ENCODE data around the gene RAB25.
A peak's percentile ranks its signal among the peaks of the same experiment; 100 is the strongest.
"Not testable (repeated sequence)": the region's sequence is repeated elsewhere in the genome, so short reads cannot be mapped to it uniquely, and the experiment has no call there.

Gene RAB25

DNA sequence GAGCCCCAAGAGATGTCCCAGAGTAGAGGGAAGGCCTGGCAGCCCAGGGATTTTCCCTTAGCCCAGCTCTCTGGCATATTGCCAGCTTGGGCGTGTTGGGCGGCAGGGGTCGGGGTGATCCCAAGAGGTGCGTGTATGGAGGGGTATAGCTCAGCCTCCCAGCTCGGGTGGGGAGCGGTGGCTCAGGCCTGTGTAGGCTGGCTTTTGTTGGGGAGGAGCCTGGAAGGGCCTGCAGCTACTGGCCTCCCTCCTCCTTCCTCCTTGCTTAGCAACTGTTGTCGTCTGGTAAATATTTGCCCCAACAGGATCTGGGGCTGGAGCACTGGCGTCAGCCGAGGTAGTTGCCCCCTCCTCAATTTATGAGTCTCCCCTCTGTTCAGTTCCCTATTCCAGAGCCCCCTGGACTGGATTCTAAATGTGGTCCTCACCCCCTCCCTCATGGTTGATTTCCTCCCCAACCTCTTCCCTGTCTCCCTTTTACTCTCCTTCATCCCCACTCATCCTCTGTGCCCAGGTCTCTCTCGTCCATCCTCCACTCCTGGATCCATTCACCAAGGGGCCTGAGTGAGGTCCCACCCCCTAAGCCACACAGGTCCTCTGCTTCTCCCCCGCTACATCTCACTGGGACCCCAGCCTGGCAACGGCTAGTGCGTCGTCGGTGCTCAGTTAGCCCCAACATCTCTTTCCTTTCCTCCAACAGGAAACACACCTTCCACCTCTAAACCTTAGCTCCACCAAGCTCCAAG lies 43.3 kb downstream of the RAB25 start:
- DNase-seq = no peak

DNA sequence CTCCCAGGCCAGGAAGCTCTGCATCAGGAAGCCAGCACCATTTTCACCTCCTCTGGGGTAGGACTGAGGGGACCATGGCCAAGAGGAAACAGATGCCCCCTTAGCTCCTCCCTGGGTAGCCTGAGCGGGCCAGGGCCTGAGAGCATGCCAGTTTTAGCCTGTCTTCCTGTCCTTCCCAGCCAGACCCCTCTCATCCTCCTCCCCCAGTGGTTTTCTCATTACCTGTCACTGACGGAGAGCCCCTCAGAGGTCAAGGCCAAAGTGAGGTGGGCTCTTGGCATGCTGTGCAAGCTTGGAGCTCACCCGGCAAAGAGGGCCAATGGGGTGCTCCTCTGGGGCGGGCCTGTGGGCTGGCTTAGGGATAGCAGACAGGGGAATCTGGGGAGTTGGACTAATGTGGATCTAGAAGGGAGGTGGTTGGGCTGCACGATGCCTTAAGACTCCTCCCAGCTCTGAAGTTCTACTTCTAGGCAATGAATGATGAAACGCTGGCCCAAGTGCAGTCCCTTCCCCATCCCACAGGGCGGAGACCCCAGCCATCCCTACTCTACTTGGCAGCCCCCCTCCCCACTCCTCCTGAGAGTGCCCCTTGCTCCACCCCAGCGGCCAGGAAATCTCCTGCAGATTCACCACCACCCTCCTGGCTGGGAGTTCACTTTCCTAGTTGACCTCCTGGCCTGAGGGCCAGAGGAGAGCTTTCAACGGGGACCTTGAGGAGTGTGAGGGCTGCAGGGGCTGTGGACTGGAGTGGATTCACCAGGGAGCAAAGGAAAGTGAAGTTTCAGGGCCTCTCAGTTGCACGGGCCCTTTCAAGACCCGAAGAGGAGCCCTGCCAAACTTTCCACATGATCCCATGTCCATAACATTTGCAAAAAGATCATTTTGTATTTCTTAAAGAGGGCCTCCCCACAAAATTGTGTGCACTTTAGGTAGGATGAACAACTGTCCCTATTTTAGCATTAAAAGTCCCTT lies 44.2 kb downstream of the RAB25 start:
- DNase-seq = no peak

- DNase-seq = no peak
Measured at GRCh38 chr1:156106624-156107488, 45.9 kb downstream of the RAB25 start.

DNA sequence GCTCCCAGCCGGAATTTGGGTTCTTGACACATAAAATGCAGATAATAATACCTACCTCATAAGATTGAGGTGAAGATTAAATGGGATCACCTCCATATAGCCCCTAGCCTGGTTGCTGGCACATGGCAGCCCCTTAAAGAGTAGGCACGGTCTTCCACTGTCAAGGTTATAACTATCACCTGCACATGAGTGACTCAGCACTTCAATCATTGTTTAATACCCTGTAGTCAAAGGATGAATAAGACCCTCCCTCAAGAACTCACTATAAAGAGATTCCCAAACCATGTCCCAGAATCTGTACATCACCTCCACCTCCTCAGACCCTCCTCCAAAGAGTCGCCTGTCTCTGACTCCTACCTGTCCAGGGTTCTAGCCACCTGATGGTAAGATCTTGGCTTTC lies 47.1 kb downstream of the RAB25 start:
- DNase-seq = no peak

GRCh38 chr1:156108664-156109241 lies 47.8 kb downstream of the RAB25 start:
- DNase-seq = no peak

GRCh38 chr1:156110252-156110651 lies 49.3 kb downstream of the RAB25 start:
- DNase-seq = no peak

DNA sequence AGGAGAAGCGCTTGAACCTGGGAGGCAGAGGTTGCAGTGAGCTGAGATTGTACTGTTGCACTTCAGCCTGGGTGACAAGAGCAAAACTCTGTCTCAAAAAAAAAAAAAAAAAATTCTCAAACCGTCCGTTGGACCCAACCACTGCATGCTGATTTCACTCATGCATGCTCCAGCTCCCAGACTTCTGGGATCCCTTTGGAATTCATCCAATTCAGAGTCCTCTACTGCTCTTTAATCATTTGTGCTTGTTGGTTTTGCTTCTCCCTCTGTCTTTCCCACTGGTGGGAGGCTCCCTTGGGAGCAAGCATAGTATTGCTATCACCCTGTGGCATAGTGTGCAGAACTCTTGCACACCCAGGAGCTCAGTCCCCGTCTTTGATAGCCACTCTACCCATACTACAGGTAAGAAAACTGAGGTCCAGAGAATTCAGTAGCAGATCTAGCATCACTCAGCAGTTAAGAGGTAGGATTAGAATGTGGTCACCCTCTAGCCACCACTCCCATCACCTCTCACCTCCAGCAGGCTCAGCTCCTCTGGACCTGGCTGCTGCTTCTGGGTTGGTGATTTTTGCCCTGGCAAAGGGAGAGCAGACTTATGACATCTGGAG lies 50.5 kb downstream of the RAB25 start:
- no peak for DNase-seq

GRCh38 chr1:156112276-156113137 lies 51.5 kb downstream of the RAB25 start:
- no peak for DNase-seq

- DNase-seq = no peak
Measured at GRCh38 chr1:156113282-156113950, 52.5 kb downstream of the RAB25 start.

DNA sequence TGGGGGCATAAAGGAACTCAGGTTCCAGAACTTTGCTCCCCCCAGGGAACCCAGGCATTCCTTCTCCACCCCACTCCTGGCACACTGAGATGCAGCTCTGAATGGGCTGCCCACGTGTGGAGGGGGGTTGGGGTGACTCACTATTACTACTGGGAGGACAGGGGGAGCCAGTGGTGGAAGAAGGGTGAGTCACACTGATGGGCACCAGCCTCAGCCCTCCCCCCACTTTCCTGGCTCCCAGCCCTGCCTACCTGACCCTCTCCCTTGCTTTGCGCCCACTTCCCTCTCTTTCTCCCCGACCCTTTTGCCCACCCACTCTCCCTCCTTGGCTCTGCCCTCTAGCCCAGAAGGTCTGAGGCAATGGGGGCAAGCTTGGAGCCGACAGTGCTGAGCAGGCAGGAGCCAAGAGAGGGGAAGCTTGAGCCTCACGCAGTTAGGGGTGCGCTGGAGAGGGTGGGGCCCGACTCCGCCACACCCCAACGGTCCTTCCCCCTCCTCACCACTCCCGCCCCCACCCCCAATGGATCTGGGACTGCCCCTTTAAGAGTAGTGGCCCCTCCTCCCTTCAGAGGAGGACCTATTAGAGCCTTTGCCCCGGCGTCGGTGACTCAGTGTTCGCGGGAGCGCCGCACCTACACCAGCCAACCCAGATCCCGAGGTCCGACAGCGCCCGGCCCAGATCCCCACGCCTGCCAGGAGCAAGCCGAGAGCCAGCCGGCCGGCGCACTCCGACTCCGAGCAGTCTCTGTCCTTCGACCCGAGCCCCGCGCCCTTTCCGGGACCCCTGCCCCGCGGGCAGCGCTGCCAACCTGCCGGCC lies 53.4 kb downstream of the RAB25 start, which contains the start of gene LMNA:
TSS of gene LMNA (plus strand) at position 611 of the 818 bp plus-strand sequence. CDS start 208 bp downstream, outside the sequence.
- DNase-seq = peak; percentile 34 to 58

DNA sequence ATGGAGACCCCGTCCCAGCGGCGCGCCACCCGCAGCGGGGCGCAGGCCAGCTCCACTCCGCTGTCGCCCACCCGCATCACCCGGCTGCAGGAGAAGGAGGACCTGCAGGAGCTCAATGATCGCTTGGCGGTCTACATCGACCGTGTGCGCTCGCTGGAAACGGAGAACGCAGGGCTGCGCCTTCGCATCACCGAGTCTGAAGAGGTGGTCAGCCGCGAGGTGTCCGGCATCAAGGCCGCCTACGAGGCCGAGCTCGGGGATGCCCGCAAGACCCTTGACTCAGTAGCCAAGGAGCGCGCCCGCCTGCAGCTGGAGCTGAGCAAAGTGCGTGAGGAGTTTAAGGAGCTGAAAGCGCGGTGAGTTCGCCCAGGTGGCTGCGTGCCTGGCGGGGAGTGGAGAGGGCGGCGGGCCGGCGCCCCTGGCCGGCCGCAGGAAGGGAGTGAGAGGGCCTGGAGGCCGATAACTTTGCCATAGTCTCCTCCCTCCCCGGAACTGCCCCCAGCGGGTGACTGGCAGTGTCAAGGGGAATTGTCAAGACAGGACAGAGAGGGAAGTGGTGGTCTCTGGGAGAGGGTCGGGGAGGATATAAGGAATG lies 54.1 kb downstream of the RAB25 start:
- DNase-seq = no peak

- DNase-seq = no peak
Measured at GRCh38 chr1:156115514-156116374, 54.8 kb downstream of the RAB25 start.

- DNase-seq = not testable (repeated sequence)
Measured at GRCh38 chr1:156116731-156117130, 55.8 kb downstream of the RAB25 start.

DNA sequence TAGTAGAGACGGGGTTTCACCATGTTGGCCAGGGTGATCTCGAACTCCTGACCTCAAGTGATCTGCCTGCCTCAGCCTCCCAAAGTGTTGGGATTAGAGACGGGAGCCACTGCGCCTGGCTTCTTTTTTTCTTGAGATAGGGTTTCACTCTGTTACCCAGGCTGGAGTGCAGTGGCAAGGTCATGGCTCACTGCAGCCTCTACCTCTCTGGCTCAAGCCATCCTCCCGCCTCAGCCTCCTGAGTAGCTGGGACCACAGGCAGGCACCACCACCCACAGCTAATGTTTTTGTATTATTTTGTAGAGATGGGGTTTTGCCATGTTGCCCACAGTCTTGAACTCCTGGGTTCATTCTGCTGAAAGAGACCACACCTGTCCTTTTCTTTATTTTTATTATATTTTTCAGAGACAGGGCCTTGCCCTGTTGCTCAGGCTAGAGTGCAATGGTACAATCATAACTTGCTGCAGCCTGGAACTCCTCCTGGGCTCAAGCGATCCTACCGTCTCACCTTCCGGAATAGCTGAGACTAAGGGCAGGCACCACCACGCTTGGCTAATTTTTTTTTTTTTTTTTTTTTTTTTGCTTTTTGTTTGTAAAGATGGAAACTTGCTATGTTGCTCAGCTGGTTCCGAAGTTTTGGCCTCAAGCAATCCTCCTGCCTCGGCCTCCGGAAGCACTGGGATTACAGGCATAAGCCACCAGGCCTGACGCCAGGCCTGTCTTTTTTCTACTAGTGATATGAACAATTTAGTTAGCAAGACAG lies 56.6 kb downstream of the RAB25 start:
- no peak for DNase-seq

DNA sequence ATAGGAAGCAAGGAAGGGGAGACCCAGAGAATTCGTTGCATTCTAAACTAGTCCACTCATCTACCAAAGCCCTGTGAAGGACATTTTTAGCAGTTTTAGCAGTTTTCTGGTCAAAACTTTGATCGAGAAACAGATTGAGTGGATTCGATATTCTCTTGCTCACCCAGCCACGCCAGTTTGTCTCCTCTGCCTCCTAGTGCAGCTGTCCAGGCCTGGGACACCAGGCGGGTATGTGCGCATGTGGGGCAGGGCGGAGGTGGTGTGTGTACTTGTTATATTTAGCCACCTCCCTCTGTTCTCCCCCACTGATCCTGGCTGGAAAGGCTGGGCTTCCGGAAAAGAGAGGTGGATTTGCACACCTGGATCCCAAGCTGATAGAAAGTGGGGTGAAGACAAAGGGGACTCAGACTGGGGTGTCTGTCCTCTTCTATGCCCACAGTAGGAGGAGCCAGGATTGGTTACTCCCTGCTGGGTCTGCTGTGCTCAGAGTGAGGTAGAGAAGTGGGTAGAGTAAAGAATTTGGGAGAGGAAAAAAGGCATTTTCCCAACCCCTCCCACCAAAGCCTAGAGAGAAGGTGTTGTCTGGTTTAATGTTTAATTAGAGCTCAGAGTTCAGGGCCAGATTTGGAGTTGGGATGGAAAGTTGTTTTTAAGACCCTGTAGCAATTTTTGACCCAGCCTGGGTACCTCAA lies 57.4 kb downstream of the RAB25 start:
- DNase-seq = no peak

DNA sequence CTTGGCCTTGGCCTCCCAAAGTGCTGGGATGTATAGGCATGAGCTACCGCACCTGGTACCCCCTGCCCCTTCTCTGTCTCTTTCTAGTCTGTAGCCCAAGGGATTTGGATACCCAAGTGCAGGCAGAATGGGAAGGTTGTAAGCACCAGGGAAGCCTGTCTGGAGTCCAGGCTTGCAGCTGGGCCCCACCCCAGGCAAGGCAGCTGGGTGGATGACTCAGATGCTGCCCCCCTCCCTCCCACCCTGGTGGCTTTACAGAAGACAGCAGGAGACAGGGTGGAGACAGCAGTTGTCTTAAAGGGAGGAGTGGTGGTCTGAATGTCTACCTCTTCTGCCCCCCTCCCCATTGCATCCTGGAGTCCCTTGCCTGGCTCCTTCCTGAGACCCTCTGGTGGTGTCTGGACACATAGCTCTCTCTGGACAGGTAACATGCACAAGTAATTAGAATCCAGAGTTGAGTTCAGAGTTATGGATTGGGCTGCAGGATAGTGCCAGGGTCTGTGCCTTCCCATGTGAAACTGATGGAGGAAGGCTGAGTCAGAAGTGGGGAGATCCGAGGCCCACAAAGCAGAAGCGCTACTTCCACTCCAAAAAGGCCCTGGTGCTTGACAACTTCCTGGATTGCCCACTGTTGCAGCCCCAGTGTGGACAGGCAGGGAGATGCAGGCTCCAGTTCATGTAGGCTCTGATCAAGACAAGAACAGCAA lies 58.7 kb downstream of the RAB25 start:
- DNase-seq = no peak
